NCI-H748 (cell line): ENCODE measurements around the gene CYP4F2.
"Not testable (repeated sequence)": the region's sequence is repeated elsewhere in the genome, so short reads cannot be mapped to it uniquely, and the experiment has no call there.

ENCODE experiments used
- DNase-seq: peaks from one replicate; lab custom pipeline; 2025; ENCODE audit not compliant: unreplicated experiment; lab: John Stamatoyannopoulos, UW

CYP4F2 gene

DNA sequence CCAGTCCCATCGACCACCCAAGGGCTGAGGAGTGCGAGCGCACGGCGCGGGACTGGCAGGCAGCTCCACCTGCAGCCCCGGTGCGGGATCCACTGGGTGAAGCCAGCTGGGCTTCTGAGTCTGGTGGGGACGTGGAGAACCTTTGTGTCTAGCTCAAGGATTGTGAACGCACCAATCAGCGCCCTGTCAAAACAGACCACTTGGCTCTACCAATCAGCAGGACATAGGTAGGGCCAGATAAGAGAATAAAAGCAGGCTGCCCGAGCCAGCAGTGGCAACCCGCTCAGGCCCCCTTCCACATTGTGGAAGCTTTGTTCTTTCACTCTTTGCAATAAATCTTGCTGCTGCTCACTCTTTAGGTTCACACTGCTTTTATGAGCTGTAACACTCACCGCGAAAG is 2.2 kb upstream of the CYP4F2 start:
- DNase-seq, result not testable (repeated sequence)

DNA sequence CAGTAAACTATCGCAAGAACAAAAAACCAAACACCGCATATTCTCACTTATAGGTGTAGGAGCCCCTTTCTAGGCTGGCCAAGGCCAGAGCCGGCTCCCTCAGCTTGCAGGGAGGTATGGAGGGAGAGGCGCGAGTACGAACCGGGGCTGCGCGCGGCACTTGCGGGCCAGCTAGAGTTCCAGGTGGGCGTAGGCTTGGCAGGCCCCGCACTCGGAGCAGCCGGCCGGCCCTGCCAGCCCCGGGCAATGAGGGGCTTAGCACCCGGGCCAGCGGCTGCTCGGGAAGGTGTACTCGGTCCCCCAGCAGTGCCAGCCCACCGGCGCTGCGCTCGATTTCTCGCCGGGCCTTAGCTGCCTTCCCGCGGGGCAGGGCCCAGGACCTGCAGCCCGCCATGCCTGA is 1.7 kb upstream of the CYP4F2 start:
- DNase-seq, result not testable (repeated sequence)

DNA sequence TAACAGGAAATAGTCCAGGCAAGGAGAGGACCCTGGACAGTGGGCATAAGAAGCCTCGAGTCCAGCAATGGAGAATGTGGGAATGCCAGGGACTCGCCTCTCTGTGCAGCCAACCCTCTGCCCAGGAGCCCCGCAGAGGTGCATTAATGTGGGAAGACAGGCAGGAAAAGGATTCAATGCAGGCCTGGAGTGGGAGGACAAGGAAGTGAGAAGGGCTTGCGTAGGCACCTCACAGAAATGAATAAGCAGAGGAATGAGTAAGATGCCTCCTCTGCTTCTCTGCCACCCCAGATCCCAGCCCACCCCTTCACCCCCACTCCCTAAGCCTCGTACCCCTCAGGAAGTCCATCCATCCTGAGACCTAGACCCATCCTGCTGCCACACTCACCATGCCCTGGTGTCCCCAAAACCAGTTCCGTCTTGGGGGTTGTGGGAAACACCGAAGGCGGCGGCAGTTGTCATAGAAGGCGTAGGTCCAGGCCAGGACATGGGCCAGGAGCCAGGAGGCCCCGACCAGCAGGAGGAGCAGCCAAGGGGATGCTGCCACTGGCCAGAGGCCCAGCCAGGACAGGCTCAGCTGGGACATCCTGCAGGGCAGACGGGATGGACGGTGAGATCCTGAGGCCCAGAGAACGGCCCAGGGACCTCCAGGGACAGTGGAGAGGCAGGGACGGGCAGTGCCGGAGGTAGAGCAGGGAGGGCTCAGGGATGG is 692 bp downstream of the CYP4F2 start:
- no peak for DNase-seq

DNA sequence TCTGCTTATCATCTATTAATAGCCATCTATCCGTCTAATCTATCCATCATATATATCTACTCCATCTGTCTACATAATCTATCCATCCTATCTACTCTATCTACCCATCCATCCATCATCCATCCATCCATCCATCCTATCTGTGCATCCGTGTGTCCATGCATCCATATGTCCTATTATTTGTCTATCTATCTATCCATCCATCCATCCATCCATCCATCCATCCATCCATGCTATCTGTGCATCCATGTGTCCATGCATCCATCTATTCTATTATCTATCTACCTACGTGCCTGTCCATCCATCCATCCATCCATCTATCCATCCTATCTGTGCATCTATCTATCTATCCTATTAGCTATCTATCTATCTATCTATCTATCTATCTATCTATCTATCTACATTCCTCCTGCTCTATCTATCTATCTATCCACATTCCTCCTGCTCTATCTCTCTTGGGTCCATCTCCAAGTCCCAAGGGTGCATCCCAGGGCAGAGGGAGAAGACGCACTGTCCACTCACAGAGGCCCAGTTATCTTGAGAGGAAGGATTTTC is 1.9 kb downstream of the CYP4F2 start:
- no peak for DNase-seq

DNA sequence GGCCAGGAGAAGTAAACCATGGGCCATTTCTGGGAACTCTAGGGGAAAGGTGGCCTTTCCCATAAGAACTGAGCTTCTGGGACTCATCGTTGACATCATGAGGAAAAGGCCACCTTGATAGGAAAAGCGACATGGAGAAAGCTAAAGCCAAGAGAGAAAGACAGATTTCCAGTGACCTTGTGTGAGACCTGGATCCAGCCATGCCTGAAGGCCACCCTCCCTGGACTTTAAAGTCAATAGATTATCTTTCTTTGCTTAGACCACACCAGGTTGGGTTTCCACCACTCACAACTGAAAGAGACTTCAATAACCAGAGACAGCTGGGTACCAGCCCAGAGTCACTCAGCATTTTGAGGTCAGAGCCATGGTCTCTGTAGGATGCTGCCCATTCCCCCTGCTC is 3.5 kb downstream of the CYP4F2 start:
- DNase-seq, result no peak

DNA sequence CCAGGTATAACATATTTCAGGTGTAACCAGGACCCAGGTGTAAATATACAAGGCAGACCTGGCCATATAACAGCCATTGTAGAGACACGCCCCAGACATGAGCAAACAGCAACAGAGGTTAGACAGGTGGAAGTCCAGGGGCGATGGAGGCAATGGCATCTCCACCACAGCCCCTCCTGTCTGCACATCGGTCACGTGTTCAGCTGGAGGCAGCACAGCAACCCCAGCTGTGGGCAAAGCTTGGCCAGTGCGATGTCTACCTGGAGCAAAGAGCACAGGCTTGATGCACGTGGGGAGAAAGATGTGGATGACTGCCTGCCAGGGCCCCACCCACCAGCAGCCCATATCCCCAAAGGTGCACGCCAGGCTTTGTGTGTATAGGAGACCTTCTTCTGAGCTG is 4.4 kb downstream of the CYP4F2 start:
- no peak for DNase-seq

DNA sequence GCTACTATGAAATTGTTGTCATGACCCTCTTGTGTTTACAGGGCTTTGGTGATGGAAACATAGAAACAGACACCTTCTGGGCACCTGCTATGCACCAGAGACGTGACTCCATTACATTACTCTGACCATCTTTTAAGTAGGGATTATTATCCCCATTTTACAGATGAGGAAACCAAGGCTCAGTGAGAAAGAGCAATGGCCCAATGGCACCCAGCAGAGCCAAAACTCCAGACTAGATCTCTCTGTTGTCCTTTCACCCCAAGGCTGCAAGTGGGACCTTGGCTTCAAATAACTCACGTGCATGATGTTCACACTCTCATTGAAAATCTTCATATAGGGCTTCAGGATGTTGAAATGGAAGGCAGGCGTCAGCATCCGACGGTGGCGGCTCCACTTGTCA is 5.9 kb downstream of the CYP4F2 start:
- DNase-seq, result no peak

DNA sequence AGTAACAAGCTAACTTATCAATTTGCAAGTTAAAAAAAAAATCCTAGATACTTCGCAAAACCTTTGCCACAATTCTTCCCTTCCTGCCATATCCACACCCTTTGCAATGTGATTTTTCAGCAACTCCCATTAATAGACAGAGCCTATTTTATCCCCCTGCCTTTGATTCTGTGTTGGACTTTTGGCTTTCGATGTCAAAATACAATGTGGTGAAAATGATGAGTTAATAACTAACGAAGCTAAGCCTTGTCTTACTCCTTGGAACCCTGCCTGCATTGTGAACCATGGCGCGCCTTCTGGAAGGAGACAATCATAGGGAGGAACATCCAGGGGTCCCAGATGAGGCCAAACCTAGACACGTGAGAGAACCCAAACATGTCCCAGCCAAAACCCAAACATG is 6.4 kb downstream of the CYP4F2 start:
- no peak for DNase-seq

DNA sequence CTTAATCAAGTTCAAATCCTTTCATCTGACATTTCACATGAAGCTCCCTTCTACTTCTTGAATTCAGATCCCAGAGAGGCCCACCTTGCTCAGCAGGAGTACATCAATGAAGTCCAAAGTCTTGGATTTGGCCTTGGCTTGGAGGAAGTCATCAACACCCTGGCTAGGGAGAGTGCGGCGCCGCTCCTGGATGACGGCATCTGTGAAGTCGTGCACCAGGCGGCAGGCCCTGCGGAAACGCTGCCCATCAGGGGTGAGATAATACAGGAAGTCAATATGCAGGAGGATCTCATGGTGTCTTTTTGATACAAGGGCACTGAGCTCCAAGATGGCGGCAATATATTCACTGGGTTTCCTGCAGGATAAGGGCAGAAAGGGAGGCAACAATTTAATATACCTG is 8.5 kb downstream of the CYP4F2 start:
- not testable (repeated sequence) for DNase-seq

DNA sequence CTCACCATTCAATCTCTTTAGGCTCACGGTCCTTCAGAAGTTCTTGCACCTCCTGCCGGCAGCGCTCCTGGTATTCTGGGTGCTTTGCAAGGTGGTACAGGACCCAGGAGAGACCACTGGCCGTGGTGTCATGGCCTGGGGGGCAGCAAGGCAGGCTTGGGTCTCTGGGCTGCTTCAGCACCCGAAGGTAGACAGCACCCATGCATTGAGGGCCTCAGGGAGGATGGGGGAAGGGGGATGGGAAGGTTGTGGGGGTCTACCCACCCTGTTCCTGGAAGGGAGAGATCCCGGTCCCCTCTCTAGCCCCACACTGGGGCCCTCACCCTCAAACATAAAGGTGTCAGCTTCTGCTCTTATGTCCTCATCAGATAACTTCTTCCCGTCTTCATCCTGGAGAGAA is 12.0 kb downstream of the CYP4F2 start:
- no peak for DNase-seq

DNA sequence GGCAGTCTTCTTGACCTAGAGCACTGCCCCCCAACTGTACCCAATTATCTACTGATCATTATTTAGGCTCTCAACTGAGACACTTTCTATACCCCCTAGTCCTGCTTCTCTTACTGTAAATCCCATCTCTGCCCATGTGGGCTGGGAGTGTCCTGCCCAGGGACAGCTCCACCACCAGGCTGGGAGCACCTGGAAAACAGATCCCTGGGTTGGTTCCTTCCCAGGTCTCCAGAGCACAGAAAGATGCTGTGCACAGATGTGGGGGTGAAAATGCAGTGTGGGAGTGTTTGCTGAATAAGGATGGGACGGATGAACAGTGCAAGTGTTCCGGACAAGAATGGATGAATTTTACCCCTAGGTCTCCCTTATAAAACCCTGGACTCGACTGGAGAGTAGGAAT is 12.7 kb downstream of the CYP4F2 start:
- no peak for DNase-seq

DNA sequence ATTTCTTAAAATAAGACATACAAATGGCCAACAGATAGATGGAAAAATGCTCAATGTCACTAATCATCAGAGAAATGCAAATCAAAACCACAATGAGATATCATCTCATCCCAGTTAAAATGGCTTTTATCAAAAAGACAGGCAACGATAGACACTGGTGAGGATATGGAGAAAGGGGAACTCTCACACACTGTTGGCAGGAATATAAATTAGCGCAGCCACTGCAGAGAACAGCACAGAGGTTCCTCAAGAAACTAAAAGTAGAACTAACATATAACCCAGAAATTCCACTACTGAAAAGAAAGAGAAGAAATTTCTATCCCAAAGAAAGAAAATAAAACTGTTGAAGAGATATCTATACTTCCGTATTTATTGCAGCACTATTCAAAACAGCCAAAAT is 14.5 kb downstream of the CYP4F2 start:
- not testable (repeated sequence) for DNase-seq

DNA sequence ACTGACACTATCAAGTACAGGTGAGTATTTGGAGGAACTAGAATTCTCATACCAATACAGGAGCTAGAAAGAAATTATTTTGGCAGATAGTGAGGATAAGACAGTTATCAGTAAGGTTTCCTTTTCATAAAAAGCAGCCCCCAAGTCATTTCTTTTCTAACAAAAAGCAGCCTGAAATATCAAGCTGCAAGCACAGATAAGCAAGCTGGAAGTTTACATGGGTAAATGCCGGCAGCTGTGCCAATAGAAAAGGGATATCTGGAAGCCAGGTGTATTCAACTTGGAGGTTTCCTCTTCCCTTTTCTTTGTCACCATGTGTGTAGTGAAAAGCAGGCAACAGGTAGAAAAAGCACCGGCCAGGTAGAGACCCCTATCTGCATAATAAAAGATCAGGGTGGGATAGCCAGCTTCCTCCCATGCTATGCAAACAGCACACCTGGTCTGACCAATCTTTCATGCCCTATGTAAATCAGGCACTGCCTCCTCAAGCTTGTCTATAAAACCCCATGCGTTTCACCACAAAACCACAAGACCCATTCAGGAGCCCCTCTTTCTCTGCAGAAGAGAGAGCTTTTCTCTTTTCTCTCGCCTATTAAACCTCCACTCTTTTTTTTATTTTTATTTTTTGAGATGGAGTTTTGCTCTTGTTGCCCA is 22.9 kb downstream of the CYP4F2 start:
- peak; percentile 37 for DNase-seq

DNA sequence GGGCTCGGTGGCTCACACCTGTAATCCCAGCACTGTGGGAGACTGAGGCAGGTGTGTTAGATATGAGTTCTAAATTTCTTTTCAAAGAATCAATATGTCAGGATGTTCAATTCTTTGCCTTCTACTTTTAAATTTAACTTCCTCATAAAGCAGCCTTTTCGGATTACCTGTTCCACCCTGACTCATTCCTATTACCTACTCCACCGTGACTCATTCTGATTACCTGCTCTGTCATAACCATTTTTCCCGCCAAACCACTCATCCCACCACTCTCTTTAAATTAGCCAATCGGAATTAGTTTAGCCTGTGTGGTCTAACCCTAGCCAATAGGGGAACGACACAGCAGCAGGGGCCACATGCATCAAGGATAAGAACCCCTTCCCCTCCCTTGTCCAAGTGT is 24.1 kb downstream of the CYP4F2 start:
- not testable (repeated sequence) for DNase-seq

DNA sequence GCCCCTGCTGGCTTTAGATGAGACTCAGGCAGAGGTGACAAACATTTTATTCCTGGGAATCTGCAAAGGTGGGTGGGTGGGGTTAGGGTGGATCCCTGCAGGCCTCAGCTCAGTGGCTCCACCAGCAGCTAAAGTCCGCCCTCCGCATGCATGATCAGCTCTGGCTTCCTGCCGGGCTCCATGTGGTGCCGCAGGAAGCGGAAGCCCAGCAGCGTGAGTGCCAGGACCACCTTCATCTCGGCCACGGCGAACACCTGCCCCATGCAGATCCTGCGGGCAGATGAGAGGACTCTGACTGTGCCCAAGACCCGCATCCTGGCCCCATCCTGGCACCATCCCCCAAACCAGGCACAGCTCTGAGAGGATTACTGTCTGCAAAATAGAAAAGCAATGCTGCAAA is 26.3 kb downstream of the CYP4F2 start:
- peak; percentile 31 for DNase-seq

DNA sequence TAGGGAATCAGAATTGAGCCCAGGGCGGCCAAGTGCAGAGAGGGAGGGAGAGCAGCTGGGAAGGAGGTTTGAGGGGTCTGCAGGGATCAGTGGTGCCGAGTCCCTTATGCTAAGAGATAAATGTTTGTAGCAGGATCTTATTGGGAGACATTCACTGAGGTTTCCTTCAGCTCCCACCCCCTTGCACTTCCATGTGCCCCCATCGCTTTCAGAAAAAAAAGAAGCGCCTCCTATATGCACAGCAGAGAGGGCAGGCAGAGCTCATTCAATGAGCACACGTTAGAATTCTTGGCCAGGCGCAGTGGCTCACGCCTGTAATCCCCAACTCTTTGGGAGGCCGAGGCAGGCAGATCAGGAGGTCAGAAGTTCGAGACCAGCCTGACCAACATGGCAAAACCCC is 28.0 kb downstream of the CYP4F2 start:
- no peak for DNase-seq

DNA sequence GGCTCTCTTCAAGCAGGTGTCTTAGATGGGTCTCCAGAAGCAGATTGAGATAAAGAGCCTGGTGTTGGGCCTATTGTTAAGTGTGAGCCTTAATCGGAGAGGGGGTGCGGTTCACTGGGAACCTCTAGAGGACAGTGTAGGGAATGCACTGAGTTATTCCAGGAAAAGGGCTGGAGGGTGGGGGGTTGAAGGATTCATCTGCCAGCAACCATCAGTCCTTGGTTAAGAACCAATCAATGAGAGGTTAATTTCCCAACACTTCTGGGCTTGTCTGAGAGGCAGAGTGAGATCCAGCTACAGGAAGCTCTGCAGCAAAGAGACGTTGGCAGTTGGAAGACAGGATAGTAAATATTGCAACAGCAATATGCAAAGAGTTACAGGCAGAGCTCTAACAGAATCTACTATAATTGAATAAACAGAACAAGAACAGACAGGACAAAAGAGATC is 28.7 kb downstream of the CYP4F2 start:
- peak; percentile 41 for DNase-seq

DNA sequence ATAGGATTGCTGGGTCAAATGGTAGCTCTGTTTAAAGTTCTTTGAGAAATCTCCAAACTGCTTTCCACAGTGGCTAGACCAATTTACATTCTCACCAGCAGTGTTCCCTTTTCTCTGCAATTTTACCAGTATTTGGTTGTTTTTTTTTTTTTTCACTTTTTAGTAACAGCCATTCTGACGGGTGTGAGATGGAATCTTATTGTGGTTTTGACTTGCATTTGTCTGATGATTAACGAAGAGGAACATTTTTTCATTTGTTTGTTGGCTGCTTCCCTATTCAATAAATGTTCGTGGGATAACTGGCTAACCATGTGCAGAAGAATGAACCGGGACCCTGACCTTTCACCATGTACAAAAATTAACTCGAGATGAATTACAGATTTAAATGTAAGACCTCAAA is 31.2 kb downstream of the CYP4F2 start:
- DNase-seq, result no peak

DNA sequence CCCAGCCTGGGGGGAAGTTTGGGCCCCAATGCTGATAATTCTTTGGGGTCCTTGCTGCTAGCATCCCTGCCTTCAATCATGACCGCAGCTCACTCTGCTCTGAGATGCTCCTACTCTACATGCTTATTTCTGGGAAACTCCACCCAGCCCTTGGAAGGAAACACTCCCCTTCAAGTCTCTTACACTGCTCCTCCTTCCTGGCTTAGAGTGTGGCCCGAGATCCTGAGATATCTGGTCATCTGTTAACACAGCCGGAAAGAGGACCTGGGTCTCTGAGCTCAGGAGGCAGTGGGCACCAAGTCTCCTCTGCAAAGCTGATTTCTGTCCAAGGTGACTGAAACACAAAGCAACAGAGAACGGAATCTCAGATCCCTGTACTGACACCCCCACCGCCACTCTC is 33.0 kb downstream of the CYP4F2 start:
- DNase-seq, result no peak

DNA sequence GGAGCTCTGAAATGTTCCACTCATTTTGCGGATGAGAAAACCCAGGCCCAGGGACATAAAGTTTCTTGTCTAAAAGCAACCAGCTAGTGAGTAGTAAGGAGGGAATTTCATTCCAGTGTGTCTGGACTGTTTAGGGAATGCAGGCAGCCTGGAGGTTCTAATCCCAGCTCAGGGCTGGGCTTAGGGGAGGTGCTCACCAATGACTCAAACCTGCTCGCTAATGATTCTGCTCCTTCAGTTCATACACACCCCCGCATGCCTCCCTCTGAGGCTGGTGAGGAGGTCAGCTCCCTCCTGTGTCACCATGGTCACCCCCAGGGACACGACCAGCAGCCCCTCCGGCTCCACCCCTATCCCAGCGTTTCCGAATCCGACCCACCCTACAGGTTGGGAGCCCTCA is 34.6 kb downstream of the CYP4F2 start:
- DNase-seq, result no peak

DNA sequence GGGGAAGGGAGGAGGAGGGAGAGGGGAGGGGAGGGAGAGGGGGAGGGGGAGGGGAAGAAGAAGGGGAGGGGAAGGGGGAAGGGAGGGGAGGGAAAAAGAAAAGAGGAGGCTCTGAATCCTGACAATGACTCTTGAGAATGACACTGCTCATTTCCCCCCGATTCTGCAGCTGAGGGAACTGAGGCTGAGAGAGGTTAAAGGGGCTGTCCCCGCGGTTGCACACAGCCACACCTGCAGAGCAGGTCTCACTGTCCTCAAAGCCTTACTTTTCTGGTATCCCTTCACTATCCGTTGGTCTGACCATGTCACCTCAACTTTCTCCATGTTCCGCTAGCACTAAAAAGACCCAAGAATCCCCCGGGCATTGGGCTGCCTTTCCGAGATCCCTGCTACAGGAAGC is 35.4 kb downstream of the CYP4F2 start:
- no peak for DNase-seq

DNA sequence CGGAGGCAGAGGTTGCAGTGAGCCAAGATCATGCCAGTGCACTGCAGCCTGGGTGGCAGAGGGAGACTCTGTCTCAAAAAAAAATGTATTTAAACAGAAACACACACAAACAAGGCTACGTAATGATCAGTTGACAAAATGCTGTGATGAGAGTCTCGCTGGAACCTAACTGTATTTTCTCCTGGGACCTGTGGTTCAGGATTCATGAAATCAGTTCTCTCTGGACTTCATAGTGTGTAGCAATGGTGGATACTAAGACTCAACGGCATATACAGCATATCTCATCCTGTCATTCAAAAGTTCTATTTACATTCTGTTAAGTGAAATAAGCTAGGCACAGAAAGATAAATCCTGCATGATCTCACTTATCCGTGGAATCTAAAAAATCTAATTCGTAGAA is 37.4 kb downstream of the CYP4F2 start:
- DNase-seq, result no peak

DNA sequence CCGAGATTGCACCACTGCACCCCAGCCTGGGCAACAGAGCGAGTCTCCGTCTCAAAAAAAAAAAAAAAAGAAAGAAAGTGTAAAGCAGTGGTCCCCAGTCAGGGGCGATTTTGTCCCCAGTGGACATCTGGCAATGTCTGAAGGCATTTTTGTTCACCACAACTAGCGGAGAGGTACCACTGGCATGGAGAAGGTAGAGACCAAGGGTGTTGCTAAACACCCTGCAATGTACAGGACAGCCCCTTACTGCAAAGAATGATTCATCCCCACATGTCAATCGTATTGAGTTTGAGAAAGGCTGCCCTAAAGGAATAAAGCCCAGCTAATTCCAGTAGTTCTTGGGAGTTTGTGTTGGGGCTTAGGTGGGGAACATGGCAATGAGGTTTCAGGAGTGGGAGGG is 38.7 kb downstream of the CYP4F2 start:
- DNase-seq, result no peak
